ENCODE measurements around the gene RABGAP1L.

The RABGAP1L gene

DNA sequence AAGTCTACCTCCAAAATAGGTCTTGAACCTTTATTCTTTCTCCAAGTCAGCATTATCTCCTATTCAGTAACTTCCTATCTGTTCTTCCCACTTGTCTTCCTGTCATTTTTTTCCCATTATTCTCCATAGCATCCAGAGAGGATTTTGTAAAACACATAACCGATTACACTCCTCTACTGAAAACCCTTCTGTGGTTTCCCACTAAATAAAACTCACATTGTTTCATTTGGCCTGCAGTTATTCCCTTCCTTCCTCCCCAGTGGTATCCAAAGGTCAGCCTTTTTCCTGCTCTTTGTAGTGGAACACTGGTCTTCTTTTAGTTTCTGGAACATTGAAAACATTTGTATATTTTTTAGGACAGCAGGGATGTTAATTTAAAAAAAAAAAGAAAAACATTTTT lies 554.5 kb downstream of the RABGAP1L start:
- DNase-seq (ENCODE audit: low spot score), result no peak

DNA sequence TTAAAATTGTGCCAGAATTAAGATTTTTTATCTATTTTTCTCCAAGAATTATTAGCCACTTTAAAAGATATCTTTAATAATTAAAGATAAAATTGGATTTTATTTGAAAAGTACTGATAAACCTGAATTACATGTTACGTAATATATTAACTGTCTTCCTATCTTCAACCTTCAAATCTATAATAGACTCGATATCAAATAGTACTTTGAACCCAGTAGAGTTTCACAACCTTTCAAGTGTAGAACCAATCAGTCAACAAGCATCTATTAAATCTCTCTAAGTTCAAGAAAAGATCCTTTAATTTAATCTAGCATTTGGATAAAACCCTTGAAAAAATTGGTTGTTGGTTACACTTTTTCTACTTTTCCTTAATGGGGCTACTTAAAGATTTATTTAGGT lies 559.9 kb downstream of the RABGAP1L start:
- no peak for DNase-seq (ENCODE audit: low spot score)

DNA sequence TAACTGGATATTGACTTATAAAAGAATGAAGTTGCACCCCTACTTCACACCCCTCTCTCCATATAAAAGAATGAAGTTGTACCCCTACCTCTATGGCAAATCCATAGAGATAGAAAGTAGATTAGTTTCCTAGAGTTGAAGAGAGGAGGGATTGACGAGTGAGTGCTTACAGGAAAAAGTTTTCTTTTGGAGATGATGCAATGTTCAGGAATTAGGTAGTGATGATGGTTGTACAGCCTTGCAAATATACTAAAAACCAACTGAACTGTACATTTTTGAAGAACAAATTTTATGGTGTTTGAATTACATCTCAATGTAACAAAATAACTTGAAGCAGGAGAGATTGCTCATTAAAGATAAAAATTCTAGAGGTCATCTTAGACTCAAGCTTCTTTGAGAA lies 561.3 kb downstream of the RABGAP1L start:
- DNase-seq (ENCODE audit: low spot score), result no peak

GRCh38 chr1:174721246-174721645 lies 561.9 kb downstream of the RABGAP1L start:
- DNase-seq (ENCODE audit: low spot score), result no peak

DNA sequence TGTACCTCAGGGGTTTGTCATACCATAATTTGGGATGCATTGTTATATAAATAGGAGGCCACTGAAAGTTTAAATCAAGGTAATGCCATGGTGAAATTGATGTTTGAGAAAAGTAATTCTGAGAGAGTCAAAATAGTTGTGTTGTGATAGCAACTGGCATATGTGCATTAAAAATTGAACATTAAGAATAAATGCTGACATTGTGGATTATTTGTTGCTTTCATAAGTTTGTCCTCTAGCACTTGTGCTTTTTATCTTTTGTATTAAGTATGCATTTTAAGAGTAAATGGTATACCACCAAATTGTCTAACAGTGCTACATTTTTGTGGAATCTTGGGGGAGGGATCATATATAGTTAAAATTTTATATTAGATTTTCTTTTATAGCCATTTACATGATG lies 564.5 kb downstream of the RABGAP1L start:
- no peak for DNase-seq (ENCODE audit: low spot score)

DNA sequence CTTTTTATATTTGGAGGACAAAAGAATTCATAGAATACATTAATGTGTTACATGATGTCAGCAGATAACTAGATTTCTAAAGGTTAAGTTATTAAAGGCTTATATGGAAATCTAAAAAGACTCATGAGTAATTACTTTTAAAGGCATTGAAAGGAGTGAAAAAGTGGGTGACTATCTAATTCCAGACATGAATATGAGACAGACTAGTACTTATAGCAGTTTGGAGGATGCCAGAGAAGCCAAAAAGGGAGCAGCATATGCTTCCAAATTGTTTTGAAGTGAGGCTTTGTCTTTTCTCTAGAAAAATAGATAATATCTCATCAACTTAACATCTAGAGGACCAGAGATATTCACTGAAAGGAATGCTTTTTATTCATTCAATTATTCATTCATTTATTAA lies 564.9 kb downstream of the RABGAP1L start:
- no peak for DNase-seq (ENCODE audit: low spot score)

- peak; percentile 10 for DNase-seq (ENCODE audit: low spot score)
Measured at GRCh38 chr1:174726167-174726879, 567.0 kb downstream of the RABGAP1L start.

DNA sequence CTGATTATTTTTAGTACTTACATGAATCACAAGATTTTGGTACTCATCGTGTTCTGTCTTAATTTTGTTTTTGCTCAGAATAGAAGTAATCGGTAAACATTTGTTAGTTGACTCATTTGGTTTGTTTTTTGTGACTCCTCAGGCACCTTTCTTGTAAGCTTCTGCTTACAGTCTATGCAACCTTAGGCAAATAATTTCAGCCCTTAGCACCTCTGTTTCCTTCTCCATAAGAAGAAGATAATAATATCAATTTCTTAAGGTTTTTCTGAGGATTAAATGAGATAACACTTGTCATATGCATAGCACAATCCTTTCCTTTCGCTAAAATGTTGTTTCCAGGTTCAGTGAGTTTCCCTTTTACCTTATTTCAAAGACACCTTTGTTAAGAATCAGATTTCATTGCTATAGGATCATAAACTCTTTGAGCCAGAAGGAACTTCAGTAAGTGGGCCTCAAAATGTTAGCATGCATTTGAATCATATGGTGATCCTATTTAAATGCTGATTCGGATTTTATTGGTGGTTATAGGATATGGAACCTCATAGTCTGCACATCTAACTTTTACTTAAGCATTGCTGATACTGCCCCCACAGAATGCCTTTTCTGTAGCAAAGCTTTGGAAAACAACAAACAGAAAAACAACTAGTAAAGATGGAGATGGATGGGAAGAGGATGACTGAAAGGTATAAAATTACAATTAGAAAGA lies 567.7 kb downstream of the RABGAP1L start:
- no peak for DNase-seq (ENCODE audit: low spot score)

DNA sequence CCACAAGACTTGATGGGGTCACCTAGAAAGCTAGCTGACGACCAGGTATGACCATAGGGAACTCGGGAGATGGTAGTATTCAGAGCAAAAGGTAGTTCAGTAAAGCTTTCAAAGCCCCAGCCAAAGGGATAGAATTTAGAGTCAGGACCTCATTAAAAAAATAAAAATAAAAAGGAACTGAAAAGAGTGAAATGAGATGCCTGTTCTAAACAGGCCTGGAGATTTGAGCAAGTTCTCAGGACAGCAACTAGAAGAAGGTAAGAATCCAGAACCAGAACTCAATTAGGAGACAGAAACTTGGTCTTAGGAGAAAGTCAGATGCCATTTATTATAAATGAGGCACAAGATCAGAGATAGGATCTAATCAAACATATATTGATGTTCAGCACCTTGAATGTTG lies 575.0 kb downstream of the RABGAP1L start:
- DNase-seq (ENCODE audit: low spot score), result no peak

DNA sequence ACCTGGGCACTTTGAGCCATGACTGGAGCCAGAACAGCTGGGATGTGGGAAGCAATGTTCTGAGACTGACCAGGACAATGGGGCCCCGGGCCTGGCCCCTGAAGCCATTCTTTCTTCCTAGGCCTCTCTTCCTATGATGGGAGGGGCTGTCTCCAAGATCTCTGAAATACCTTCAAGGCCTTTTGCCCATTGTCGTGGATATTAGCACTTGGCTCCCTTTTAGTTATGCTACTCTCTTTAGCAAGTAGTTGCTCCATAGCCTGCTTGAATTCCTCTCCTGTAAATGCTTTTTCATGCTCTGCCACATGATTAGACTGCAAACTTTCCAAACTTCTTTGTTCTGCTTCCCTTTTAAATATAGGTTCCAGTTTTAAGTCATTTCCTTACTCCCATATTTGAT lies 577.5 kb downstream of the RABGAP1L start:
- DNase-seq (ENCODE audit: low spot score), result no peak

DNA sequence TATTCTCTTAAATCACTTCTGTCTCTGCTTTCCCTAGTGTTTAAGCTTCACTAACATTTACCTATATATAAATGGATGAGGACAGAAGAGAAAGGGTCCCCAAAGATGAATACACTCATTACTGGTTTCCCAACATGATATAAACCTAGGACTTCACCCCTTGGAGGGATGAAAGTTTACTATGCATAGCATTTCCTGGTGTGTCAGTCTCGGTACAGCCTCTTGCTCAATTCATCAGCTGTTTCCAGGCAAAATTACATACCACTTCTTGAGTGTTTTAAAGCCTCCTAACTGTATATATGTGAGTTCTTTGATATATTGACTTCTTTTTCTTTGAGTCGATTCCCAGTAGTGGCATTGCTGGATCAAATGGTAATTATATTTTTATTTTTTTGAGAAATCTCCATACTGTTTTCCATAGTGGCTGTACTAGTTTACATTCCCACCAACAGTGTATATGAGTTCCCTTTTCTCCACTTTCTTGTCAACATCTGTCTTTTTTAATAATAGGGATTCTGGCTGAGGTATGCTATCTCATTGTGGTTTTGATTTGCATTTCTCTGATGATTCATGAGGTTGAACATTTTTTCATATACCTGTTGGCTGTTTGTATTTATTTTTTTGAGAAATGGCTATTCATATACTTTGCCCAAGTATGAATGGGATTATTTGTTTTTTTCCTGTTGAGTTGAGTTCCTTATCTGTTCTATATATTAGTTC lies 581.1 kb downstream of the RABGAP1L start:
- peak; percentile 10 for DNase-seq (ENCODE audit: low spot score)

GRCh38 chr1:174742805-174743653 lies 583.7 kb downstream of the RABGAP1L start:
- DNase-seq (ENCODE audit: low spot score), result no peak

DNA sequence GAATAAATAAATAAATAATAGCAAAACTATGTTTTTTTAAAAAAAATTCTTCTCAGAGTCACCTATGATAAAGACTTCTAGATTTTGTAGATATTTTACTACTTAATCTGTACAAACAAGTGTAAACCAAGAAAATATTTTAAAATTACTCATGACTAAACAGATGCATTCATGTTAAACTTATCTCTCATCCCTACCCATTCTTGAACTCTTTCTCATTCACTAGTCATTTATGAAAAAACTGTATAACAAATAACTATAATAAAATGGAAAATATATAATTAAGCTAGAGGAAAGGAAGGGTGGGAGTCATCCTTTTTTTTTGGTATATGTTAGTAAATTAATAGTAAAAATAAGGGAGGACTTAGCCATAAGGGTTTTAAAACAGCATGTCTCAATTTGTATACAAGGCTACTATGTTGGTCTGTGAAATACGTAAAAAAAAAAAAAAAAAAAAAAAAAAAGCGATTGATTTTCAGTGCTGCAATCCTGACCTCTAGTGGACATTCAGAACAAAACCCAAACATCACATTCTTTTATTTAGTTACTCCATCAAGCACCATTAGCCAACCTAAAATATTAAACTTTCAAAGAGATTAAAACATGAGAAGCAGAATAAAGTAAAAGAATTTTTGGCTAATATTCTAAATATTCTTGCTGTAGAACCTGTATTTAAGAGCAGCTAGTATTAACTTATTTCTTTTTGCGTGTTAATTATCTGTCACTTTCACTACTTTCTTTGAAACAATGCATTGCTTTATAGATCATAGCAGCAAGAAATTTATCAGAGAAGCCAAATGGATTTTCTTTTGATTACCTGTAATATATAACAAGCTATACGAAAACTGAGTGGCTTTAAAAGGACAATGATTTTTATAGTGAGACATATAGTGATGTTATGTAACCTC lies 584.6 kb downstream of the RABGAP1L start:
- DNase-seq (ENCODE audit: low spot score), result peak; percentile 48

- no peak for DNase-seq (ENCODE audit: low spot score)
Measured at GRCh38 chr1:174744886-174745285, 585.6 kb downstream of the RABGAP1L start.

- no peak for DNase-seq (ENCODE audit: low spot score)
Measured at GRCh38 chr1:174746024-174746808, 586.9 kb downstream of the RABGAP1L start.

DNA sequence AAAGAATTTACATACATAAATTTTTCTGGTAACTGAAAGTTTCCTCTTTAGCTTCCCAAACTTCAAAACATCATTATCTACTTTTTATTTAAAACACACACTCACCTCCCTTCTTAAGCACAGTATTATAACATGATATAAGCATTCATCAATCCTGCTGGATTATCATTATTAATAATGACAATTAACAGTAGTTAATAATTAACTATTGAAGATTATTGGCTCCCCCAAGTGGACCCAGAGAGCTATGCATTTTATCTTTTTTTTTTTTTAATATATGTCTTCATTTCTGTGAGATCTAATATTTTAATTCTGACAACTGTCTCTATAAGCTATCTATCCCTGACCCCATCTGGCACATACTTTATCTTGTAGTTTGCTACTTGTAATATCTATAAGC lies 588.3 kb downstream of the RABGAP1L start:
- DNase-seq (ENCODE audit: low spot score), result no peak

DNA sequence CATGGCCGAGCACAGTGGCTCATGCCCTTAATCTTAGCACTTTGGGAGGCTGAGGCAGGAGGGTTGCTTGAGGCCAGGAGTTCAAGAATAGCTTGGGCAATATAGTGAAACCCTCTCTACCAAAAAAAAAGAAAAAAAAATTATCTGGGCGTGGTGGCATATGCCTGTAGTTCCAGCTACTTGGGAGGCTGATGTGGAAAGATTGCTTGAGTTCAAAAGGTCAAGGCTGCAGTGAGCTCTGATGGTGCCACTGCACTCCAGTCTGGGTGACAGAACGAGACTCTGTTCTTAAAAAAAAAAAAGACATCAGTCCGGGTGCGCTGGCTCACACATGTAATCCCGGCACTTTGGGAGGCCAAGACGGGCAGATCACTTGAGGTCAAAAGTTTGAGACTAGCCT lies 589.3 kb downstream of the RABGAP1L start:
- DNase-seq (ENCODE audit: low spot score), result no peak

DNA sequence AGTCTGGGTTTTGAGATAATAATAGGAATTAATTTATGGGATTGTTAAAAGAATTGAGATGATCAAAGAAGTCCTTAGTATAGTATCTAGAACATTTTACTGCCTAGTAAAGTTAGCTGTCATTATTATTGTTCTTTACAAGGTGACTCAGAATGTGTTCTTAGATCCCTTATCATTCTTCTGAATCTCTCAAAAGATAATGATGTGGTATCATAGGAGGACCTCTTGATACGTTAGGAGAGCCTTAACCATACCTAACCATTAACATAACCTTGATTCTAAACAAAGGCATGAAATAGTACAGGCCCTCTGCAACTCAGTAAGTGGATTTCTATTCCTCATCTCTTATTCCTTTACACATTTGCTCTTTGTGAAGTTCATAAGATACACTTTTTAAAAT lies 593.8 kb downstream of the RABGAP1L start:
- DNase-seq (ENCODE audit: low spot score), result no peak

DNA sequence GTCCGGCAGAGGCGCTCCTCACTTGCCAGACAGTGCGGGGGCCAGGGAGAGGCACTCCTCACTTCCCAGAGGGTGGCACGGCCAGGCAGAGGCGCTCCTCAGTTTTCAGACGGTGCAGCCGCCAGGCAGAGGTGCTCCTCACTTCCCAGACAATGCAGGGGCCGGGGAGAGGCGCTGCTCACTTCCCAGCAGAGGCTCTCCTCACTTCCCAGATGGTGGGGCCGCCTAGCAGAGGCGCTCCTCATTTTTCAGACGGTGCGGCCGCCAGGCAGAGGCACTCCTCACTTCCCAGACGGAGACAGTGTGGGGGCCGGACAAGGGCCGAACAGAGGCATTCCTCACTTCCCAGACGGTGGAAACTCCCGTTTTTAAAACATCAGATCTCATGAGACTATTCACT lies 602.0 kb downstream of the RABGAP1L start:
- DNase-seq (ENCODE audit: low spot score), result no peak

GRCh38 chr1:174761901-174762585 lies 602.7 kb downstream of the RABGAP1L start:
- no peak for DNase-seq (ENCODE audit: low spot score)
